Astrocyte (in vitro differentiated cells and primary cell): ENCODE data around the gene CCR3.

ENCODE experiments used
- CTCF ChIP-seq: IDR thresholded peaks from 2 replicates; pipeline ENCODE4 v1.5.1; 2011; ENCODE audit warnings: low read depth, mild to moderate bottlenecking, inconsistent platforms, low read length, moderate library complexity; ENCODE audit not compliant: insufficient read depth
- EZH2 ChIP-seq: IDR thresholded peaks from 2 replicates; pipeline ENCODE4 v1.6.1; 2012; ENCODE audit warnings: mild to moderate bottlenecking, low read length, inconsistent platforms; ENCODE audit not compliant: insufficient read depth

- TF ChIP-seq CTCF, result no peak
- TF ChIP-seq EZH2, result no peak
Measured at GRCh38 chr3:46277476-46277875, 35.2 kb downstream of the CCR3 start.
